IMR-90 (cell line): Measurements from ENCODE around the gene KIF16B. TPM values are rescaled to one million over a fixed set of nuclear protein-coding genes. Genes with fewer than 3 reads are reported as not detected.

Source experiments
- ATAC-seq: fragments of 200-7000 bp; cut with Tn5 transposase; 2 replicates; pipeline ENCODE4 v1.9.1; 2020; ENCODE audit warnings: low read depth, mild to moderate bottlenecking, moderate library complexity
- BruUV-seq: library from RNA; stranded (reverse); fragments of 400-500 nt; replicated peaks from 2 replicates; lab custom pipeline; 2021; lab: Mats Ljungman, UMichigan
- CTCF ChIA-PET: fragments of 300-600 bp; formaldehyde crosslinking; extraction: SDS; loops from one replicate; lab custom pipeline; 2021; ENCODE audit warnings: antibody characterized with exemption; lab: Yijun Ruan, JAX
- POLR2A ChIA-PET: fragments of 300-600 bp; sonication (Branson Sonifier 250); formaldehyde crosslinking; loops from one replicate; lab custom pipeline; 2022; ENCODE audit warnings: antibody characterized with exemption; ENCODE audit not compliant: unreplicated experiment; lab: Charles Lee
- DNase-seq: peaks from one replicate; pipeline ENCODE4 v3.0.0; 2013
- H2AFZ ChIP-seq: replicated peaks from 2 replicates; pipeline ENCODE3; 2013; ENCODE audit warnings: low read length, mild to moderate bottlenecking; ENCODE audit not compliant: poor library complexity
- H2AK5ac ChIP-seq: 2 replicates; pipeline ENCODE4 v1.6.1; 2013; ENCODE audit warnings: low read depth, low read length, inconsistent platforms
- H2AK9ac ChIP-seq: replicated peaks from 2 replicates; pipeline ENCODE3; 2013; ENCODE audit warnings: mild to moderate bottlenecking, low read depth, low read length, moderate library complexity; ENCODE audit not compliant: poor library complexity
- H2BK120ac ChIP-seq: 2 replicates; pipeline ENCODE4 v1.6.1; 2013; ENCODE audit warnings: low read depth, low read length, inconsistent platforms
- H2BK15ac ChIP-seq: 3 replicates; pipeline ENCODE4 v1.6.1; 2013; ENCODE audit warnings: low read depth, low read length, inconsistent platforms
- H2BK20ac ChIP-seq: 2 replicates; pipeline ENCODE4 v1.6.1; 2013; ENCODE audit warnings: low read depth, mild to moderate bottlenecking, inconsistent platforms, low read length, moderate library complexity
- H2BK5ac ChIP-seq: 2 replicates; pipeline ENCODE4 v1.6.1; 2013; ENCODE audit warnings: mild to moderate bottlenecking, low read depth, low read length, inconsistent platforms; ENCODE audit not compliant: poor library complexity, severe bottlenecking
- H3K14ac ChIP-seq: replicated peaks from 2 replicates; pipeline ENCODE4 v1.6.1; 2013; ENCODE audit warnings: low read depth, low read length, inconsistent platforms
- H3K18ac ChIP-seq: 2 replicates; pipeline ENCODE4 v1.6.1; 2013; ENCODE audit warnings: low read depth, low read length, control low read depth
- H3K23ac ChIP-seq: 2 replicates; pipeline ENCODE4 v1.6.1; 2013; ENCODE audit warnings: low read depth, low read length, inconsistent platforms
- H3K27ac ChIP-seq: 2 replicates; pipeline ENCODE4 v1.5.1; 2013; ENCODE audit warnings: mild to moderate bottlenecking, control low read depth, low read length; ENCODE audit not compliant: insufficient read depth
- H3K27me3 ChIP-seq: 2 replicates; pipeline ENCODE4 v1.6.1; 2013; ENCODE audit warnings: low read length; ENCODE audit not compliant: control insufficient read depth, insufficient read depth
- H3K36me3 ChIP-seq: 2 replicates; pipeline ENCODE4 v1.6.1; 2013; ENCODE audit warnings: low read length, mixed read lengths; ENCODE audit not compliant: control insufficient read depth, insufficient read depth
- H3K4ac ChIP-seq: 2 replicates; pipeline ENCODE4 v1.6.1; 2013; ENCODE audit warnings: low read depth, low read length, inconsistent platforms
- H3K4me1 ChIP-seq: 2 replicates; pipeline ENCODE4 v1.6.1; 2013; ENCODE audit warnings: low read length, mixed read lengths; ENCODE audit not compliant: control insufficient read depth, insufficient read depth
- H3K4me2 ChIP-seq: 2 replicates; pipeline ENCODE4 v1.6.1; 2013; ENCODE audit warnings: low read depth, mild to moderate bottlenecking, control low read depth, low read length, moderate library complexity
- H3K4me3 ChIP-seq: 2 replicates; pipeline ENCODE4 v1.5.1; 2013; ENCODE audit warnings: low read depth, mild to moderate bottlenecking, control low read depth, low read length, moderate library complexity; ENCODE audit not compliant: insufficient read depth
- H3K56ac ChIP-seq: 2 replicates; pipeline ENCODE4 v1.6.1; 2013; ENCODE audit warnings: low read length, inconsistent platforms; ENCODE audit not compliant: insufficient read depth; ENCODE audit errors: extremely low read depth
- H3K79me1 ChIP-seq, 2 experiments: 2 replicates each; pipeline ENCODE4 v1.6.1; 2013; ENCODE audit warnings: low read length in 2 of 2, inconsistent platforms in 1 of 2, low read depth in 1 of 2
- H3K9ac ChIP-seq: 2 replicates; pipeline ENCODE4 v1.6.1; 2013; ENCODE audit warnings: low read depth, low read length, control low read depth
- H3K9me1 ChIP-seq: 2 replicates; pipeline ENCODE4 v1.6.1; 2013; ENCODE audit warnings: low read length, inconsistent platforms; ENCODE audit not compliant: insufficient read depth
- H3K9me3 ChIP-seq: 2 replicates; pipeline ENCODE4 v1.6.1; 2013; ENCODE audit warnings: low read length; ENCODE audit not compliant: control insufficient read depth, insufficient read depth
- H4K20me1 ChIP-seq: 2 replicates; pipeline ENCODE4 v1.6.1; 2013; ENCODE audit warnings: low read length, inconsistent platforms; ENCODE audit not compliant: insufficient read depth
- H4K5ac ChIP-seq: 2 replicates; pipeline ENCODE4 v1.6.1; 2013; ENCODE audit warnings: mild to moderate bottlenecking, low read depth, low read length, control low read depth
- H4K8ac ChIP-seq, 2 experiments: 2 replicates each; pipeline ENCODE4 v1.6.1; 2013; ENCODE audit warnings: low read depth in 2 of 2, low read length in 2 of 2, control low read depth in 1 of 2, inconsistent platforms in 1 of 2
- H4K91ac ChIP-seq: 2 replicates; pipeline ENCODE4 v1.6.1; 2013; ENCODE audit warnings: low read depth, low read length, inconsistent platforms; ENCODE audit not compliant: insufficient read depth
- BHLHE40 ChIP-seq: fragments of 150-350 bp; IDR thresholded peaks from 2 replicates; pipeline ENCODE4 v1.6.1; 2016; ENCODE audit warnings: mild to moderate bottlenecking, low read depth, low read length
- CEBPB ChIP-seq: IDR thresholded peaks from 2 replicates; pipeline ENCODE4 v1.6.1; 2012; ENCODE audit warnings: low read depth, low read length, improper control_type of control experiment
- CHD1 ChIP-seq: IDR thresholded peaks from 2 replicates; pipeline ENCODE4 v1.6.1; 2012; ENCODE audit warnings: low read depth, low read length, improper control_type of control experiment
- CTCF ChIP-seq: conservative IDR thresholded peaks from 2 replicates; pipeline ENCODE4 v1.5.1; 2012; ENCODE audit warnings: mild to moderate bottlenecking, low read depth, low read length, improper control_type of control experiment
- FOS ChIP-seq: fragments of 150-350 bp; IDR thresholded peaks from 2 replicates; pipeline ENCODE4 v1.6.1; 2016; ENCODE audit warnings: low read depth, low read length
- MAFK ChIP-seq: IDR thresholded peaks from 2 replicates; pipeline ENCODE4 v1.6.1; 2012; ENCODE audit warnings: low read depth, low read length, improper control_type of control experiment
- MAZ ChIP-seq: IDR thresholded peaks from 2 replicates; pipeline ENCODE4 v1.6.1; 2012; ENCODE audit warnings: low read depth, mild to moderate bottlenecking, low read length, improper control_type of control experiment, moderate library complexity, borderline replicate concordance
- MXI1 ChIP-seq: IDR thresholded peaks from 2 replicates; pipeline ENCODE4 v1.6.1; 2012; ENCODE audit warnings: low read depth, mild to moderate bottlenecking, low read length, moderate library complexity, borderline replicate concordance
- NFE2L2 ChIP-seq: fragments of 150-350 bp; IDR thresholded peaks from 2 replicates; pipeline ENCODE4 v1.6.1; 2016; ENCODE audit warnings: low read depth, mild to moderate bottlenecking, low read length
- RFX5 ChIP-seq: IDR thresholded peaks from 2 replicates; pipeline ENCODE4 v1.8.0; 2012; ENCODE audit warnings: low read depth, mild to moderate bottlenecking, low read length, moderate library complexity
- SMC3 ChIP-seq: fragments of 150-350 bp; IDR thresholded peaks from 2 replicates; pipeline ENCODE4 v1.6.1; 2016; ENCODE audit warnings: low read depth, mild to moderate bottlenecking, antibody characterized with exemption, low read length, moderate library complexity
- WGBS, 2 experiments: methylation state at CpG; one replicate each; pipeline versions ENCODE4 v1.1.5 to v1.1.7; 2013; ENCODE audit warnings: missing lambda C conversion rate in 2 of 2; ENCODE audit not compliant: insufficient read length in 1 of 2; ENCODE audit errors: extremely low coverage in 2 of 2; 5-methylcytosine and 5-hydroxymethylcytosine counted together
- dilution Hi-C: fragments of 300-500 bp; cut with HindIII; formaldehyde crosslinking; loops from one replicate; pipeline ENCODE4 v1.14.3; 2018; ENCODE audit warnings: low sequenced_read_pairs; ENCODE audit not compliant: unreplicated experiment
- in situ Hi-C: fragments of 300-500 bp; cut with MboI; formaldehyde crosslinking; loops from 3 replicates; pipeline ENCODE4 v1.14.3; 2019; ENCODE audit warnings: low sequenced_read_pairs, inconsistent platforms, mixed read lengths
- intact Hi-C: fragments of 100-400 bp; cut with micrococcal nuclease; formaldehyde crosslinking; loops from 2 replicates; pipeline ENCODE4 v1.10.0; 2022
- polyA plus RNA-seq, 3 experiments: library from polyadenylated mRNA; depleted of rRNA; stranded (reverse); fragments of >200 nt; gene quantifications; 2 replicates each; pipeline ENCODE4 v1.2.3, GENCODE V29; 2012; ENCODE audit warnings: low replicate concordance in 1 of 3
- total RNA-seq: library from RNA; depleted of rRNA; stranded (reverse); fragments of >200 nt; gene quantifications from 2 replicates; pipeline ENCODE4 v1.2.3, GENCODE V29; 2012
- TF ChIP-seq, protein P1 (sequence below): fragments of 150-350 bp; IDR thresholded peaks from 2 replicates; pipeline ENCODE4 v1.6.1; 2017; ENCODE audit warnings: mild to moderate bottlenecking, antibody characterized with exemption, low read length, low read depth

KIF16B gene
- total and polyA plus RNA-seq, 2 of the 4 experiments (the other 2 are of a cell fraction): 4.7 to 10.0 TPM

DNA sequence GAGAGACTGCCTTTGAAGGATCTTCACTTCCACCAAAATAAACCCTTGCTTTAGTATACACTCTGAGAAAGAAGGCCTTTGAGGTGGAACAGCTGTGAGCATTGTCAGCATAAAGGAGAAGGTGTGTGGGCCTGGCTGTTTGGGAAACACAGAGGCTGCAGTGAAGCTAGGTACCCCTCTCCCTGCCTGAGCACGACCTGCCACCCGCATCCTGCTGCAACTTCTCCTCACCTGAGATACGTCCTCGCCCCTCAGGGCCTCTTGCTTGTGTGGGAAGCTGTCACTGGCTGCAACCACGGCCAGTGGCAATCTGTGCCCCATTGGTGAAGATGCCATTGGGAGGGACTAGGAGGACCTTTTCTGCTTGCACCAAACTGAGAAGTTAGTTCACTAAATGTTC lies 307.9 kb downstream of the KIF16B start:
- H3K9me3 ChIP-seq: no peaks in the 10 kb centered on the region
- no peak overlapping the region for H2AK5ac ChIP-seq
- no peaks in the 10 kb centered on the region for H3K27me3 ChIP-seq
- no peak overlapping the region for H2BK20ac ChIP-seq
- no CpG with 5 or more reads among the region's 5 CpGs for WGBS, 2 experiments
- ChIA-PET POLR2A (no interaction called here), CTCF (no interaction called here)
- in situ Hi-C loops: no loop called here
- H3K4me2 ChIP-seq: no peak overlapping the region
- no peaks in the 10 kb centered on the region for H3K36me3 ChIP-seq
- no peak overlapping the region for H4K5ac ChIP-seq
- no peak overlapping the region for H2AFZ ChIP-seq
- H3K79me1 ChIP-seq: no peaks in the 10 kb centered on the region
- no peak overlapping the region for H2BK15ac ChIP-seq
- no peak overlapping the region for H3K56ac ChIP-seq
- TF ChIP-seq BHLHE40 (no peak), MXI1 (no peak), MAFK (no peak), RFX5 (no peak), FOS (no peak), CTCF (no peak), SMC3 (no peak), CHD1 (no peak), MAZ (no peak), NFE2L2 (no peak), CEBPB (no peak)
- TF ChIP-seq, protein P1, sequence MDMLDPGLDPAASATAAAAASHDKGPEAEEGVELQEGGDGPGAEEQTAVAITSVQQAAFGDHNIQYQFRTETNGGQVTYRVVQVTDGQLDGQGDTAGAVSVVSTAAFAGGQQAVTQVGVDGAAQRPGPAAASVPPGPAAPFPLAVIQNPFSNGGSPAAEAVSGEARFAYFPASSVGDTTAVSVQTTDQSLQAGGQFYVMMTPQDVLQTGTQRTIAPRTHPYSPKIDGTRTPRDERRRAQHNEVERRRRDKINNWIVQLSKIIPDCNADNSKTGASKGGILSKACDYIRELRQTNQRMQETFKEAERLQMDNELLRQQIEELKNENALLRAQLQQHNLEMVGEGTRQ: no peak
- no peak overlapping the region for H2BK120ac ChIP-seq
- no peak overlapping the region for H3K23ac ChIP-seq
- no peak for ATAC-seq
- H4K20me1 ChIP-seq: no peaks in the 10 kb centered on the region
- no peak overlapping the region for H2AK9ac ChIP-seq
- no peak overlapping the region for H3K18ac ChIP-seq
- no peak overlapping the region for H4K91ac ChIP-seq
- H3K4ac ChIP-seq: no peak overlapping the region
- no TSS peak for BruUV-seq
- intact Hi-C loops: no loop called here
- H3K27ac ChIP-seq: no peak overlapping the region
- no peaks in the 10 kb centered on the region for H3K4me1 ChIP-seq
- no peak overlapping the region for H3K9ac ChIP-seq
- H4K8ac ChIP-seq: no peak overlapping the region
- H3K14ac ChIP-seq: no peak overlapping the region
- no peak for DNase-seq
- H3K4me3 ChIP-seq: no peak overlapping the region
- no peak overlapping the region for H2BK5ac ChIP-seq
- no peaks in the 10 kb centered on the region for H3K9me1 ChIP-seq
- dilution Hi-C loops: no loop called here
